PC-9 (cell line): ENCODE measurements around the gene FKBP1A. TPM values are rescaled to one million over a fixed set of nuclear protein-coding genes. Genes with fewer than 3 reads are reported as not detected.
"Not testable (repeated sequence)": the region's sequence is repeated elsewhere in the genome, so short reads cannot be mapped to it uniquely, and the experiment has no call there.

ENCODE experiments used
- BruUV-seq: library from RNA; stranded (reverse); fragments of 400-500 nt; replicated peaks from 2 replicates; lab custom pipeline; 2021; lab: Mats Ljungman, UMichigan
- CTCF ChIA-PET: fragments of 300-600 bp; sonication (Branson Sonifier 250); formaldehyde crosslinking; loops from one replicate; lab custom pipeline; 2022; ENCODE audit warnings: antibody characterized with exemption; lab: Charles Lee
- POLR2A ChIA-PET: fragments of 300-600 bp; sonication (Branson Sonifier 250); formaldehyde crosslinking; loops from one replicate; lab custom pipeline; 2022; ENCODE audit warnings: antibody characterized with exemption; ENCODE audit not compliant: unreplicated experiment; lab: Charles Lee
- DNase-seq, 2 experiments: peaks; one replicate each; pipeline versions ENCODE4 v3.0.0 to v3.0.0-alpha.2; 2015 to 2022; ENCODE audit warnings: mixed read lengths in 1 of 2
- H2AFZ ChIP-seq: fragments of 200-600 bp; sonication (generic); 2 replicates; pipeline ENCODE4 v1.8.1; 2017; ENCODE audit warnings: antibody characterized with exemption
- H3F3A ChIP-seq: fragments of 200-600 bp; sonication (generic); 2 replicates; pipeline ENCODE4 v1.8.1; 2017; ENCODE audit warnings: antibody characterized with exemption, mild to moderate bottlenecking, low read depth; ENCODE audit not compliant: insufficient read depth
- H3K27ac ChIP-seq: fragments of 200-600 bp; sonication (generic); 2 replicates; pipeline ENCODE4 v1.6.1; 2016; ENCODE audit warnings: mixed run types
- H3K27me3 ChIP-seq: fragments of 200-600 bp; sonication (generic); 2 replicates; pipeline ENCODE4 v1.6.1; 2016; ENCODE audit warnings: low read depth, mixed run types; ENCODE audit not compliant: insufficient read depth
- H3K36me3 ChIP-seq: fragments of 200-600 bp; sonication (generic); 2 replicates; pipeline ENCODE4 v1.6.1; 2016; ENCODE audit warnings: low read depth, mixed run types
- H3K4me1 ChIP-seq: fragments of 200-600 bp; sonication (generic); replicated peaks from 2 replicates; pipeline ENCODE4 v1.6.1; 2016; ENCODE audit warnings: mixed run types; ENCODE audit not compliant: insufficient read depth
- H3K4me2 ChIP-seq: fragments of 200-600 bp; sonication (generic); 2 replicates; pipeline ENCODE4 v1.6.1; 2017; ENCODE audit warnings: mixed run types
- H3K4me3 ChIP-seq: fragments of 200-600 bp; sonication (generic); 2 replicates; pipeline ENCODE4 v1.6.1; 2016; ENCODE audit warnings: mixed run types
- H3K79me2 ChIP-seq: fragments of 200-600 bp; sonication (generic); 2 replicates; pipeline ENCODE4 v1.6.1; 2017; ENCODE audit warnings: low read depth, mixed run types
- H3K9me2 ChIP-seq: fragments of 200-600 bp; sonication (generic); 2 replicates; pipeline ENCODE4 v1.8.1; 2017; ENCODE audit warnings: mild to moderate bottlenecking; ENCODE audit not compliant: insufficient read depth
- H3K9me3 ChIP-seq: fragments of 200-600 bp; sonication (generic); 2 replicates; pipeline ENCODE4 v1.8.1; 2016; ENCODE audit warnings: low read depth; ENCODE audit not compliant: insufficient read depth
- H4K20me1 ChIP-seq: fragments of 200-600 bp; sonication (generic); 2 replicates; pipeline ENCODE4 v1.8.1; 2017; ENCODE audit not compliant: insufficient read depth
- EZH2 ChIP-seq: fragments of 200-600 bp; sonication (generic); IDR thresholded peaks from 2 replicates; pipeline ENCODE4 v1.8.0; 2017; ENCODE audit warnings: antibody characterized with exemption, low read depth
- intact Hi-C: fragments of 100-400 bp; cut with micrococcal nuclease; formaldehyde crosslinking; loops from one replicate; pipeline ENCODE4 v1.10.0; 2022; ENCODE audit not compliant: unreplicated experiment
- total RNA-seq: library from RNA; stranded (reverse); gene quantifications from 2 replicates; pipeline ENCODE4 v1.2.3, GENCODE V29; 2021
- TF ChIP-seq, protein P1 (sequence below): fragments of 200-600 bp; sonication (generic); conservative IDR thresholded peaks from 2 replicates; pipeline ENCODE4 v1.6.1; 2017; ENCODE audit warnings: mixed run types, antibody characterized with exemption, mild to moderate bottlenecking, moderate library complexity

The FKBP1A gene
- total RNA-seq, 1 experiment from 2014 or later, result 320 TPM

DNA sequence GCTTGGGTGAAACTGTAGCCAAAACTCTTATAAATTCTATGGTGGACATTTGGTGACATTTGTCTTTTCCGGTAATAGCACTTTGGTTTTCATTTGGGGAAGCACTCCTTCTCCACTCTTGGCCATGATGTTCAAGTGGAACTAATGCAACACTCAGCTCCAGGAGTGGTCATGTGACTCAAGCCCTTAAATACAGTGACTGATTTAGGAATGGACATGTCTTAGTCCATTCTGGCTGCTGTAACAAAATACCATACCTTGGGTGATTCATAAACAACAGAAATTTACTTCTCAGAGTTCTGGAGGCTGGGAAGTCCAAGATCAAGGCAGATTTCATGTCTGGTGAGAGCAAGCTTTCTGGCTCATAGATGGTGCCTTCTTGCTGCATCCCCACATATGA is 10.8 kb upstream of the FKBP1A start:
- Histone ChIP-seq H3K36me3 (no peaks in the 10 kb centered on the region), H2AFZ (no peak overlapping the region), H3K4me1 (peaks cover 41% of the 10 kb centered on the region), H3K9me2 (no peaks in the 10 kb centered on the region), H3K4me2 (no peak overlapping the region), H3K27me3 (no peaks in the 10 kb centered on the region), H3F3A (peaks cover 28% of the 10 kb centered on the region), H4K20me1 (no peaks in the 10 kb centered on the region), H3K9me3 (no peaks in the 10 kb centered on the region), H3K79me2 (no peaks in the 10 kb centered on the region), H3K4me3 (no peak overlapping the region), H3K27ac (no peak overlapping the region)
- TF ChIP-seq, protein P1, sequence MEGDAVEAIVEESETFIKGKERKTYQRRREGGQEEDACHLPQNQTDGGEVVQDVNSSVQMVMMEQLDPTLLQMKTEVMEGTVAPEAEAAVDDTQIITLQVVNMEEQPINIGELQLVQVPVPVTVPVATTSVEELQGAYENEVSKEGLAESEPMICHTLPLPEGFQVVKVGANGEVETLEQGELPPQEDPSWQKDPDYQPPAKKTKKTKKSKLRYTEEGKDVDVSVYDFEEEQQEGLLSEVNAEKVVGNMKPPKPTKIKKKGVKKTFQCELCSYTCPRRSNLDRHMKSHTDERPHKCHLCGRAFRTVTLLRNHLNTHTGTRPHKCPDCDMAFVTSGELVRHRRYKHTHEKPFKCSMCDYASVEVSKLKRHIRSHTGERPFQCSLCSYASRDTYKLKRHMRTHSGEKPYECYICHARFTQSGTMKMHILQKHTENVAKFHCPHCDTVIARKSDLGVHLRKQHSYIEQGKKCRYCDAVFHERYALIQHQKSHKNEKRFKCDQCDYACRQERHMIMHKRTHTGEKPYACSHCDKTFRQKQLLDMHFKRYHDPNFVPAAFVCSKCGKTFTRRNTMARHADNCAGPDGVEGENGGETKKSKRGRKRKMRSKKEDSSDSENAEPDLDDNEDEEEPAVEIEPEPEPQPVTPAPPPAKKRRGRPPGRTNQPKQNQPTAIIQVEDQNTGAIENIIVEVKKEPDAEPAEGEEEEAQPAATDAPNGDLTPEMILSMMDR, result no peak
- TF ChIP-seq EZH2, result no peak
- ChIA-PET CTCF (no interaction called here), POLR2A (no interaction called here)
- no TSS peak for BruUV-seq
- DNase-seq, result no peak
- intact Hi-C loops, result no loop called here

DNA sequence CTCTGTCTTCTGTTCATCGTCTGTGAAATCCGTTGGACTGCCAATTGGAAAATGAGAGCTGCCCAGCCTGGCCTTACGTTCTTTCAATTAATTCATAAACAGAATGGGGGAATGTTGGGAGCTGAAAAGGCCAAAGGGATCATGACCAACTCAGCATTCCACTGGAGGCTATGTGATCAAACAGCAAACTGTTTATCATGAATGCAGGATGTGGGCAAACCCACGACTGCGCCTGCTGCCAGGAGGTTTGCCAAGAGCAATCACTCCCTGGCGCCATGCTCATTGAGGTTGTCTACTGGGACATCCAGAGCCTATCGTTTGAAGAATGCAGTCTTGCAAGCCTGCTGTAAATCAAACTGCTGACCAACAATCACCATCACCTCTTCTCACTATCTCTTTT is 9.3 kb upstream of the FKBP1A start:
- no peak overlapping the region for H3K4me3 ChIP-seq
- H3F3A ChIP-seq, result peaks cover 35% of the 10 kb centered on the region
- H3K4me2 ChIP-seq, result no peak overlapping the region
- no peak for TF ChIP-seq EZH2
- TF ChIP-seq, protein P1, result no peak
- no peaks in the 10 kb centered on the region for H3K9me2 ChIP-seq
- no peak overlapping the region for H2AFZ ChIP-seq
- peak overlapping the region; percentile 89; the same call in 1 of the 2 replicates for H3K27ac ChIP-seq
- no TSS peak for BruUV-seq
- H4K20me1 ChIP-seq, result no peaks in the 10 kb centered on the region
- H3K79me2 ChIP-seq, result no peaks in the 10 kb centered on the region
- no peaks in the 10 kb centered on the region for H3K27me3 ChIP-seq
- DNase-seq, result peak in 1 of 2 experiments; percentile 55
- H3K4me1 ChIP-seq, result peaks cover 49% of the 10 kb centered on the region
- intact Hi-C loops, result no loop called here
- ChIA-PET POLR2A (interaction anchor here (0.8 kb wide), 1 partner anchor 15 kb away, joined by 3 read pairs; no protein-coding TSS in a partner anchor), CTCF (no interaction called here)
- no peaks in the 10 kb centered on the region for H3K9me3 ChIP-seq
- no peaks in the 10 kb centered on the region for H3K36me3 ChIP-seq

DNA sequence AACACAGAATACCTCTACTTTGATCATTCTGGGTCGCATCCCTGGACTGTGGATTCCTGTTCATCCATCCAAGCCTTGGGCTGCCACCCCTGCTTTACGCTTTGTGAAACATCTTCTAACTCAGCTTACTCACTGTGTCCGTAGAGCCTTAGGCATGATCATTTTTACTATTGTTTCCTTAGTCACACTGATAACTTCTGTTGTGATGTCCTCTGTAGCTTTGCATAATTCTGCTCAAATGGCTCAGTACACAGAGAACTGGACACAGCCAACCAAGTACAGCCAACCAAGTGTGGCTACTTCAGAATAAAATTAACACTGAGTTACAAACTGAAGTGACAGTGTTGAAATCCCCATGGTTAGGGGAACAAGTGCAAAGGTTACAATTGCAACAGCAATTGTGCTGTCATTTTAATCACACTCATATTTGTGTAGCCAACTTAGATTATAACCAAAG is 8.6 kb upstream of the FKBP1A start:
- intact Hi-C loops, result loop anchor here (2.0 kb wide), 2 partner anchors 35 to 73 kb away; partner anchors contain the start of gene SDCBP2
- peak overlapping the region; percentile 89 for H3K27ac ChIP-seq
- H3K9me3 ChIP-seq, result no peaks in the 10 kb centered on the region
- peaks cover 35% of the 10 kb centered on the region for H3F3A ChIP-seq
- peak in 1 of 2 experiments; percentile 56 for DNase-seq
- TF ChIP-seq EZH2, result no peak
- TF ChIP-seq, protein P1, result no peak
- no peaks in the 10 kb centered on the region for H3K9me2 ChIP-seq
- peak overlapping the region; percentile 74 for H3K4me2 ChIP-seq
- H3K4me3 ChIP-seq, result no peak overlapping the region
- no peaks in the 10 kb centered on the region for H3K36me3 ChIP-seq
- H3K79me2 ChIP-seq, result no peaks in the 10 kb centered on the region
- H3K4me1 ChIP-seq, result peaks cover 51% of the 10 kb centered on the region
- POLR2A ChIA-PET, result no interaction called here
- H4K20me1 ChIP-seq, result no peaks in the 10 kb centered on the region
- CTCF ChIA-PET, result interaction anchor here (0.7 kb wide), 1 partner anchor 22 kb away, joined by 3 read pairs; no protein-coding TSS in a partner anchor
- no TSS peak for BruUV-seq
- no peak overlapping the region for H2AFZ ChIP-seq
- no peaks in the 10 kb centered on the region for H3K27me3 ChIP-seq

DNA sequence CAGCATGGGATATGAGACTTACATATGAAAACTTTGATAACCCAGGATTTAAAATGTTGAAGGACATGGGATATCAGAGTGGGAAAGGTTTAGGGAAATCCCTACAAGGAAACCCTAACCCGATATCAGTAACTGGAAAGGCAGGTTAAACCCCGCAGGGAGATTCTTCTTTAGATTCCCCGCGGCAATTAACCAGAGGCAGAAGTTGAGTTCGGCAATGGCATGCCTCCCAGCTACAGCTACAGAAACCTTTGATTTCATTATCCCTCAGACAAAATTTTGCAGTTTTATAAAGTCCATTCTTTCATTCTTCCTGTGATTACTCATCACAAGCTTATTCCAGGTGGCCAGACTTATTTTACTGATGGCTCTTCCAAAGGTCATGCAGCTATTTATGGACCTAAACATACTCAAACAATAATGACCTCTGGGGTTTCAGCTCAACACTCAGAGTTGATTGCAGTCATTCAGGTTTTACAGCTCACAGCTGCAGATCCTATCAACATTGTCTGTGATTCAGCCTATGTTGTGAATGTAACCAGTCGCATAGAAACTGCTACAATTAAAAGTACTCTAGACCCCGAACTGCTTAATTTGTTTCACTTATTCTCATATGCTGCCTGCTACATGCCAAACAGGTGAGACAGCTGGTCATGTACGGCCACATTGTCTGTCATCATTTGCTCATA is 7.0 kb upstream of the FKBP1A start:
- not testable (repeated sequence) for H4K20me1 ChIP-seq, H3K9me3 ChIP-seq, H3K36me3 ChIP-seq, BruUV-seq, H3K79me2 ChIP-seq, H3K9me2 ChIP-seq, H3K27me3 ChIP-seq, H2AFZ ChIP-seq
- peak overlapping the region; percentile 89 for H3K27ac ChIP-seq
- ChIA-PET POLR2A (interaction anchor here (0.6 to 0.7 kb wide), 3 partner anchors 27 to 138 kb away, joined by 3 to 9 read pairs (median 4); no protein-coding TSS in a partner anchor), CTCF (interaction anchor here (1.0 kb wide), 1 partner anchor 377 kb away, joined by 4 read pairs; no protein-coding TSS in a partner anchor)
- DNase-seq, result peak; percentile 72 to 99
- H3K4me1 ChIP-seq, result peaks cover 59% of the 10 kb centered on the region
- peak overlapping the region; percentile 74 for H3K4me2 ChIP-seq
- H3K4me3 ChIP-seq, result peak overlapping the region; percentile 30
- H3F3A ChIP-seq, result peaks cover 35% of the 10 kb centered on the region
- intact Hi-C loops, result loop anchor here (1.0 to 2.0 kb wide), 3 partner anchors 16 to 71 kb away; partner anchors contain the start of gene SDCBP2

DNA sequence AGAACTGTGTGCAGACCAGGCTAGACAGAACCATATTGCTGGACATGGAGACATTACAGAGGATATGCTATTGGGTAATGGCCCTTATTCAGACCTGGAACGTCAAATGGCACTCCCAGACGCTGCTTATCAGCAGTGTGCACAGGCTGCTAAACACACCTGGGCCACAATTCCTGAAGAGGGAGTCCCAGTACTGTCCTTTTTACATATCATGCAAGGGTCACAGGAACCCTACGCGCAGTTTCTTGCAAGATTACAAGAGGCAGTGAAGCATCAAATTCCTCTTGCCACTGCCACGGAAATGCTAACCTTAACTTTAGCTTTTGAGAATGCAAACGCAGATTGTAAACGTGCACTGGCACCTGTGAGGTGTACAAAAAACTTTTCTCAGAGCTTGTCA is 5.3 kb upstream of the FKBP1A start:
- H3K4me2 ChIP-seq, result 0 out of 2 replicates have a peak overlapping the region, but pooled peaks have one; percentile 74
- intact Hi-C loops, DNase-seq: not testable (repeated sequence)

More for the DNA sequence above, 5.3 kb upstream of the FKBP1A start:
- CTCF ChIA-PET, result interaction anchor here (0.7 kb wide), 1 partner anchor 71 kb away, joined by 4 read pairs; no protein-coding TSS in a partner anchor
- BruUV-seq, POLR2A ChIA-PET, H2AFZ ChIP-seq, H3K27ac ChIP-seq, H3K36me3 ChIP-seq, H3K79me2 ChIP-seq, H3K4me3 ChIP-seq, H3K9me2 ChIP-seq, H4K20me1 ChIP-seq, H3K27me3 ChIP-seq, H3K9me3 ChIP-seq: not testable (repeated sequence)
- peaks cover 74% of the 10 kb centered on the region for H3K4me1 ChIP-seq
- peaks cover 35% of the 10 kb centered on the region for H3F3A ChIP-seq
